Neural progenitor cell (in vitro differentiated cells): ENCODE measurements around the gene KLHL28. TPM values are rescaled to one million over a fixed set of nuclear protein-coding genes. Genes with fewer than 3 reads are reported as not detected.

Source experiments
- DNase-seq: peaks from one replicate; pipeline ENCODE4 v3.0.0-alpha.2; 2016; ENCODE audit warnings: low spot score
- H2AFZ ChIP-seq: fragments of 200-600 bp; sonication (generic); replicated peaks from 2 replicates; pipeline ENCODE4 v1.6.1; 2016; ENCODE audit warnings: antibody characterized with exemption
- H3F3A ChIP-seq: fragments of 200-600 bp; sonication (generic); 2 replicates; pipeline ENCODE4 v1.6.1; 2016; ENCODE audit warnings: antibody characterized with exemption, low read depth
- H3K27ac ChIP-seq: fragments of 200-600 bp; sonication (generic); 2 replicates; pipeline ENCODE4 v1.5.1; 2016; ENCODE audit warnings: mild to moderate bottlenecking
- H3K27me3 ChIP-seq: fragments of 200-600 bp; sonication (generic); 2 replicates; pipeline ENCODE4 v1.6.1; 2016; ENCODE audit warnings: mild to moderate bottlenecking, moderate library complexity
- H3K36me3 ChIP-seq: fragments of 200-600 bp; sonication (generic); 2 replicates; pipeline ENCODE4 v1.5.1; 2016
- H3K4me1 ChIP-seq: fragments of 200-600 bp; sonication (generic); 2 replicates; pipeline ENCODE4 v1.6.1; 2016; ENCODE audit warnings: mixed run types
- H3K4me2 ChIP-seq: fragments of 200-600 bp; sonication (generic); 2 replicates; pipeline ENCODE4 v1.6.1; 2016
- H3K4me3 ChIP-seq: fragments of 200-600 bp; sonication (generic); 2 replicates; pipeline ENCODE4 v1.5.1; 2016
- H3K79me2 ChIP-seq: fragments of 200-600 bp; sonication (generic); 2 replicates; pipeline ENCODE4 v1.6.1; 2016; ENCODE audit warnings: low read depth
- H3K9ac ChIP-seq: fragments of 200-600 bp; sonication (generic); 2 replicates; pipeline ENCODE4 v1.6.1; 2016
- H3K9me3 ChIP-seq: fragments of 200-600 bp; sonication (generic); 2 replicates; pipeline ENCODE4 v1.5.1; 2016; ENCODE audit warnings: low read depth
- H4K20me1 ChIP-seq: fragments of 200-600 bp; sonication (generic); 2 replicates; pipeline ENCODE4 v1.6.1; 2016; ENCODE audit warnings: low read depth
- H3K27ac Mint-ChIP-seq: 3 replicates; pipeline ENCODE4 v1.8.0; 2021; ENCODE audit warnings: mixed read lengths
- H3K27me3 Mint-ChIP-seq: 2 replicates; pipeline ENCODE4 v1.8.0; 2022; ENCODE audit warnings: low read depth, mild to moderate bottlenecking, inconsistent platforms, moderate library complexity, mixed read lengths; ENCODE audit not compliant: insufficient read depth
- H3K36me3 Mint-ChIP-seq: 3 replicates; pipeline ENCODE4 v1.8.0; 2021; ENCODE audit warnings: mixed read lengths
- H3K4me1 Mint-ChIP-seq: 3 replicates; pipeline ENCODE4 v1.8.0; 2021; ENCODE audit warnings: mixed read lengths
- H3K4me3 Mint-ChIP-seq: 3 replicates; pipeline ENCODE4 v1.8.0; 2021; ENCODE audit warnings: mild to moderate bottlenecking, moderate library complexity, mixed read lengths
- H3K9me3 Mint-ChIP-seq: 3 replicates; pipeline ENCODE4 v1.8.0; 2020; ENCODE audit warnings: mixed read lengths
- CTCF ChIP-seq: fragments of 200-600 bp; sonication (generic); IDR thresholded peaks from 2 replicates; pipeline ENCODE4 v1.5.1; 2017; ENCODE audit warnings: antibody characterized with exemption, mild to moderate bottlenecking
- EZH2 ChIP-seq: fragments of 200-600 bp; sonication (generic); IDR thresholded peaks from 2 replicates; pipeline ENCODE4 v1.6.1; 2017; ENCODE audit warnings: antibody characterized with exemption, mild to moderate bottlenecking, moderate library complexity
- EZH2phosphoT487 ChIP-seq: fragments of 200-600 bp; sonication (generic); IDR thresholded peaks from 2 replicates; pipeline ENCODE4 v1.6.1; 2017; ENCODE audit warnings: antibody characterized with exemption
- total RNA-seq: library from RNA; depleted of rRNA; stranded (reverse); fragments of >200 nt; gene quantifications from 2 replicates; pipeline ENCODE4 v1.2.3, GENCODE V29; 2015; ENCODE audit warnings: low replicate concordance

The KLHL28 gene
- total RNA-seq, 1 donor from 2014 or later: 21.8 TPM

GRCh38 chr14:44954750-44955149, 7.0 kb downstream of the KLHL28 start:
- DNase-seq: no peak
- no peak overlapping the region for H2AFZ ChIP-seq
- H3K36me3 ChIP-seq: no peaks in the 10 kb centered on the region
- H3K9ac ChIP-seq: no peak overlapping the region
- H3K27me3 ChIP-seq: no peaks in the 10 kb centered on the region
- no peak overlapping the region for H3K4me3 ChIP-seq
- TF ChIP-seq EZH2phosphoT487 (no peak), EZH2 (no peak), CTCF (no peak)
- H3K79me2 ChIP-seq: peaks cover 88% of the 10 kb centered on the region
- no peak overlapping the region for H3K27ac ChIP-seq
- no peaks in the 10 kb centered on the region for H3F3A ChIP-seq
- no peak overlapping the region for H3K4me2 ChIP-seq
- no peaks in the 10 kb centered on the region for H3K9me3 ChIP-seq
- peaks cover 5% of the 10 kb centered on the region for H3K4me1 ChIP-seq
- H3K4me1 Mint-ChIP-seq: peaks cover 4% of the 10 kb centered on the region
- no peak overlapping the region for H3K27ac Mint-ChIP-seq
- H3K4me3 Mint-ChIP-seq: no peak overlapping the region
- H4K20me1 ChIP-seq: peaks cover 36% of the 10 kb centered on the region
- no peaks in the 10 kb centered on the region for H3K27me3 Mint-ChIP-seq
- no peaks in the 10 kb centered on the region for H3K9me3 Mint-ChIP-seq
- peaks cover 1% of the 10 kb centered on the region for H3K36me3 Mint-ChIP-seq

- Mint-ChIP-seq H3K27me3 (no peaks in the 10 kb centered on the region), H3K4me3 (no peak overlapping the region), H3K9me3 (no peaks in the 10 kb centered on the region), H3K4me1 (no peaks in the 10 kb centered on the region), H3K36me3 (peaks cover 9% of the 10 kb centered on the region), H3K27ac (no peak overlapping the region)
- H3K27me3 ChIP-seq: no peaks in the 10 kb centered on the region
- H3F3A ChIP-seq: no peaks in the 10 kb centered on the region
- no peak overlapping the region for H3K4me3 ChIP-seq
- H3K9me3 ChIP-seq: peaks cover 3% of the 10 kb centered on the region
- no peak for DNase-seq
- peaks cover 87% of the 10 kb centered on the region for H3K79me2 ChIP-seq
- H2AFZ ChIP-seq: no peak overlapping the region
- H3K4me2 ChIP-seq: no peak overlapping the region
- H4K20me1 ChIP-seq: peaks cover 28% of the 10 kb centered on the region
- H3K27ac ChIP-seq: no peak overlapping the region
- no peaks in the 10 kb centered on the region for H3K36me3 ChIP-seq
- H3K9ac ChIP-seq: no peak overlapping the region
- TF ChIP-seq EZH2 (no peak), CTCF (no peak), EZH2phosphoT487 (no peak)
- H3K4me1 ChIP-seq: no peaks in the 10 kb centered on the region
These were observed 9.2 kb downstream of the KLHL28 start for GRCh38 chr14:44952391-44953110.

- Histone ChIP-seq H3K4me1 (no peaks in the 10 kb centered on the region), H3K9ac (no peak overlapping the region), H3K27me3 (no peaks in the 10 kb centered on the region), H3K9me3 (peaks cover 3% of the 10 kb centered on the region), H2AFZ (no peak overlapping the region), H3F3A (no peaks in the 10 kb centered on the region), H3K36me3 (no peaks in the 10 kb centered on the region), H3K79me2 (peaks cover 78% of the 10 kb centered on the region), H3K4me2 (no peak overlapping the region), H3K27ac (no peak overlapping the region), H4K20me1 (peaks cover 25% of the 10 kb centered on the region), H3K4me3 (no peak overlapping the region)
- H3K4me3 Mint-ChIP-seq: no peak overlapping the region
- H3K27me3 Mint-ChIP-seq: no peaks in the 10 kb centered on the region
- H3K27ac Mint-ChIP-seq: no peak overlapping the region
- peaks cover 15% of the 10 kb centered on the region for H3K36me3 Mint-ChIP-seq
- TF ChIP-seq EZH2phosphoT487 (no peak), CTCF (no peak), EZH2 (no peak)
- DNase-seq: no peak
- H3K4me1 Mint-ChIP-seq: no peaks in the 10 kb centered on the region
- H3K9me3 Mint-ChIP-seq: no peaks in the 10 kb centered on the region
These were observed 10.7 kb downstream of the KLHL28 start for GRCh38 chr14:44951051-44951450.
